ENCODE measurements around the gene OSBPL1A.

DNA sequence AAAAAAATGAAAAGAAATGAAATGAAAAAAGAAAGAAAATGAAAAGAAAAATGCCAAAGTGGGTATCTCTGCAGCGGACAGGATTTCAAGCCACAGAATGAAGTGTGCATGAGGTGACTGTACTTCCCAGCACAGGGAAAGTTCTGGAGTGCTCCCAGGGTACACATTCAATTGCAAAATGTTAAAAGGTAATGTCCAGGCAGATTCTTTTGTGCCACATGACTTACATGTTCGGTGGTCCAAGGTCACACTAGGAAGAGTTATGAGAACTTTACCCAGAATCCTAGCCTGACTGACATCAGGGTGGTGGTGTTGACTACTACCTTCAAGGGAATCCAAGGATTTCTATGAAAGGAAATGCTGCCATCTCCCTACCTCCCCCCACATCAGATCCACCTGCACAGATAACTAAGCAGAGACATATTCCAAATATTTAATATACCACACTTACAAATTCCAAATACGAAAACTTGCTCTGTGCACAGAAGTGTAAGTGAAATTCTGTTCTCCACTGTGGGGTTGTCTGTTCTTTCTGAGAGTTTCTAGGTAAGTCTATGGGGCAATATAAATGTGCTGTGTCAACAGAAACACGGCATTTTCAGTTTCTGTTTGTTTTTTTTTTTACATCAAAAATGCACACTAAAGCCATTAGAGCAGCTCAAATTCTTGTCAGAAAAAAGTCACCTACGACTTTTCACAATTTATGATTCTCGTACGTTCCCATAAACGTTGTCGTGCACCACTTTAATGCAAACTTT is 202.1 kb downstream of the OSBPL1A start:
- TF ChIP-seq, protein P1, sequence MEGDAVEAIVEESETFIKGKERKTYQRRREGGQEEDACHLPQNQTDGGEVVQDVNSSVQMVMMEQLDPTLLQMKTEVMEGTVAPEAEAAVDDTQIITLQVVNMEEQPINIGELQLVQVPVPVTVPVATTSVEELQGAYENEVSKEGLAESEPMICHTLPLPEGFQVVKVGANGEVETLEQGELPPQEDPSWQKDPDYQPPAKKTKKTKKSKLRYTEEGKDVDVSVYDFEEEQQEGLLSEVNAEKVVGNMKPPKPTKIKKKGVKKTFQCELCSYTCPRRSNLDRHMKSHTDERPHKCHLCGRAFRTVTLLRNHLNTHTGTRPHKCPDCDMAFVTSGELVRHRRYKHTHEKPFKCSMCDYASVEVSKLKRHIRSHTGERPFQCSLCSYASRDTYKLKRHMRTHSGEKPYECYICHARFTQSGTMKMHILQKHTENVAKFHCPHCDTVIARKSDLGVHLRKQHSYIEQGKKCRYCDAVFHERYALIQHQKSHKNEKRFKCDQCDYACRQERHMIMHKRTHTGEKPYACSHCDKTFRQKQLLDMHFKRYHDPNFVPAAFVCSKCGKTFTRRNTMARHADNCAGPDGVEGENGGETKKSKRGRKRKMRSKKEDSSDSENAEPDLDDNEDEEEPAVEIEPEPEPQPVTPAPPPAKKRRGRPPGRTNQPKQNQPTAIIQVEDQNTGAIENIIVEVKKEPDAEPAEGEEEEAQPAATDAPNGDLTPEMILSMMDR (IDR thresholded peaks at IDR 0.05 in 4 of 5, conservative IDR thresholded peaks at IDR 0.05 in 1 of 5), result no peak
- TF ChIP-seq POLR2A (IDR thresholded peaks at IDR 0.05), result no peak
